Right lobe of liver (tissue), 6 donors: ENCODE data around the gene TMEM60. TPM values are rescaled to one million over a fixed set of nuclear protein-coding genes. Genes with fewer than 3 reads are reported as not detected.

Experiments
- ATAC-seq, 4 donors: fragments of 200-7000 bp; cut with Tn5 transposase; one replicate each; pipeline ENCODE4 v1.9.1; 2020; ENCODE audit warnings: mild to moderate bottlenecking in 4 of 4, moderate library complexity in 4 of 4
- DNase-seq, 3 donors: peaks; one replicate each; pipeline ENCODE4 v3.0.0-alpha.2; 2020
- H3K27ac ChIP-seq, 3 donors: fragments of 200-600 bp; one replicate each; pipeline ENCODE4 v1.8.0; 2022
- H3K27me3 ChIP-seq, 2 donors: fragments of 200-600 bp; one replicate each; pipeline ENCODE4 v1.8.0; 2022
- H3K36me3 ChIP-seq, 4 donors: fragments of 200-600 bp; sonication (generic) in 1 of 4; one replicate each; pipeline versions ENCODE4 v1.5.1 to v1.8.0; 2017 to 2022; ENCODE audit warnings: control low read depth in 1 of 4
- H3K4me1 ChIP-seq, 4 donors: fragments of 200-600 bp; sonication (generic) in 1 of 4; one replicate each; pipeline versions ENCODE4 v1.5.1 to v1.8.0; 2017 to 2022; ENCODE audit warnings: control low read depth in 1 of 4
- H3K4me3 ChIP-seq, 3 donors: fragments of 200-600 bp; one replicate each; pipeline ENCODE4 v1.8.0; 2022
- H3K9me3 ChIP-seq, 4 donors: fragments of 200-600 bp; sonication (generic) in 1 of 4; one replicate each; pipeline versions ENCODE4 v1.5.1 to v1.8.0; 2017 to 2022; ENCODE audit warnings: control low read depth in 1 of 4
- CTCF ChIP-seq, 4 donors: fragments of 200-600 bp in 3 of 4; fragments of 450-650 bp in 1 of 4; IDR thresholded peaks; one replicate each; pipeline versions ENCODE4 v1.5.1 to v1.8.0; 2016 to 2022; ENCODE audit warnings: antibody characterized with exemption in 4 of 4, mild to moderate bottlenecking in 2 of 4
- POLR2A ChIP-seq: fragments of 450-650 bp; IDR thresholded peaks from one replicate; pipeline ENCODE4 v1.6.1; 2017; ENCODE audit warnings: antibody characterized with exemption, mild to moderate bottlenecking
- WGBS: methylation state at CpG from one replicate; pipeline ENCODE4 v1.1.6; 2018; ENCODE audit warnings: low coverage, low lambda C conversion rate; ENCODE audit not compliant: insufficient coverage; ENCODE audit errors: missing lambda C conversion rate; 5-methylcytosine and 5-hydroxymethylcytosine counted together
- intact Hi-C, 2 donors: fragments of 100-400 bp; cut with DNase I; formaldehyde crosslinking; loops; one replicate each; pipeline versions ENCODE4 v1.11.2 to v1.14.1; 2022
- total RNA-seq, 6 experiments: library from RNA; depleted of rRNA in 2 of 6; stranded (reverse); fragments of >200 nt in 2 of 6; fragmentation: NEBNext Ultra II Directional in 3 of 6; extraction: Animal tissue kit (Norgen Biotek cat#: 25700) in 3 of 6; gene quantifications; one replicate each; pipeline versions ENCODE4 v1.1.0 to v1.2.4, GENCODE V29; 2016 to 2023
- donor health status: DM: no; HTN: yes; CAD: no.
- donor health status: DM: no; HTN: no; CAD: no.
- donor health status: DM: no; HTN: no; CAD: no.
- donor health status: DM: no; HTN: yes; CAD: no.
- donor health status: DM: no; HTN: yes; CAD: no.

TMEM60 gene
- total RNA-seq, 6 experiments from 2014 or later = 6.6 to 10.4 (median 8.0) TPM

- H3K36me3 ChIP-seq = no peaks in the 10 kb centered on the region
- peaks cover 0 to 8% (median 4%) of the 10 kb centered on the region in 4 donors for H3K4me1 ChIP-seq
- no peaks in the 10 kb centered on the region for H3K9me3 ChIP-seq
- peak overlapping the region; percentile 55 to 87 (median 65) for H3K27ac ChIP-seq
- WGBS = 13% methylated on average over 6 of the region's 6 CpGs
- ATAC-seq (peak; percentile 40 to 60 (median 52)), DNase-seq (no peak)
- intact Hi-C loops = no loop called here
- no peak for TF ChIP-seq CTCF (IDR thresholded peaks at IDR 0.05)
- TF ChIP-seq POLR2A = no peak
- no peaks in the 10 kb centered on the region for H3K27me3 ChIP-seq
- no peak overlapping the region for H3K4me3 ChIP-seq
These were observed 31.2 kb downstream of the TMEM60 start for GRCh38 chr7:77766801-77767605.

- intact Hi-C loops = no loop called here
- Histone ChIP-seq H3K27ac (peak overlapping the region; percentile 55 to 87 (median 65)), H3K4me1 (peaks cover 0 to 8% (median 4%) of the 10 kb centered on the region in 4 donors), H3K27me3 (no peaks in the 10 kb centered on the region), H3K9me3 (no peaks in the 10 kb centered on the region), H3K4me3 (no peak overlapping the region), H3K36me3 (no peaks in the 10 kb centered on the region)
- DNase-seq = no peak
- WGBS = 36% methylated on average over 4 of the region's 4 CpGs
- peak; percentile 93 to 97 (median 93) for ATAC-seq
- no peak for TF ChIP-seq CTCF (IDR thresholded peaks at IDR 0.05)
- TF ChIP-seq POLR2A = no peak
These were observed 32.1 kb downstream of the TMEM60 start for GRCh38 chr7:77765906-77766800.

GRCh38 chr7:77765481-77765880, 32.8 kb downstream of the TMEM60 start:
- no peaks in the 10 kb centered on the region for H3K36me3 ChIP-seq
- TF ChIP-seq POLR2A (no peak), CTCF (IDR thresholded peaks at IDR 0.05) (no peak)
- H3K9me3 ChIP-seq = no peaks in the 10 kb centered on the region
- H3K27ac ChIP-seq = peak overlapping the region in 2 of 3 donors; percentile 65 to 87
- H3K27me3 ChIP-seq = no peaks in the 10 kb centered on the region
- DNase-seq (no peak), ATAC-seq (no peak)
- no peak overlapping the region for H3K4me3 ChIP-seq
- intact Hi-C loops = no loop called here
- H3K4me1 ChIP-seq = peaks cover 0 to 9% (median 4%) of the 10 kb centered on the region in 4 donors
- WGBS = 63% methylated on average over 3 of the region's 3 CpGs

GRCh38 chr7:77760809-77761453, 37.3 kb downstream of the TMEM60 start:
- TF ChIP-seq CTCF (IDR thresholded peaks at IDR 0.05) = no peak
- TF ChIP-seq POLR2A = no peak
- Histone ChIP-seq H3K4me1 (peaks cover 0 to 20% (median 9%) of the 10 kb centered on the region in 4 donors), H3K9me3 (no peaks in the 10 kb centered on the region), H3K36me3 (no peaks in the 10 kb centered on the region), H3K27me3 (no peaks in the 10 kb centered on the region), H3K4me3 (peak overlapping the region in 2 of 3 donors; percentile 2 to 4), H3K27ac (peak overlapping the region; percentile 64 to 80 (median 73))
- ATAC-seq (peak; percentile 59 to 79 (median 66)), DNase-seq (no peak)
- intact Hi-C loops = no loop called here
- 21% methylated on average over 10 of the region's 10 CpGs for WGBS
